NK-92 treated with Interleukin-12 subunit alpha and Interleukin-12 subunit beta, amount 100 ng/mL, for 24 hours (cell line): ENCODE measurements around the gene DNAH6.
"Not testable (repeated sequence)": the region's sequence is repeated elsewhere in the genome, so short reads cannot be mapped to it uniquely, and the experiment has no call there.

Experiments
- DNase-seq: peaks from one replicate; lab custom pipeline; 2025; lab: John Stamatoyannopoulos, UW

Gene DNAH6

GRCh38 chr2:84757648-84758047 is 241.3 kb downstream of the DNAH6 start:
- no peak for DNase-seq

- DNase-seq, result no peak
Observed at GRCh38 chr2:84766791-84767190, 250.5 kb downstream of the DNAH6 start.

GRCh38 chr2:84768840-84769239 is 252.5 kb downstream of the DNAH6 start:
- no peak for DNase-seq

GRCh38 chr2:84770280-84770679 is 254.0 kb downstream of the DNAH6 start:
- DNase-seq, result no peak

GRCh38 chr2:84771251-84771650 is 255.0 kb downstream of the DNAH6 start:
- DNase-seq, result no peak

GRCh38 chr2:84773562-84773961 is 257.3 kb downstream of the DNAH6 start:
- DNase-seq, result not testable (repeated sequence)

- DNase-seq, result no peak
Observed at GRCh38 chr2:84776011-84776410, 259.7 kb downstream of the DNAH6 start.

GRCh38 chr2:84778911-84779690 is 262.8 kb downstream of the DNAH6 start:
- no peak for DNase-seq

- no peak for DNase-seq
Observed at GRCh38 chr2:84779781-84780180, 263.5 kb downstream of the DNAH6 start.

- DNase-seq, result peak; percentile 25
Observed at GRCh38 chr2:84781942-84782716, 265.8 kb downstream of the DNAH6 start.

GRCh38 chr2:84782717-84783442 is 266.6 kb downstream of the DNAH6 start:
- DNase-seq, result peak; percentile 22

GRCh38 chr2:84785950-84786349 is 269.7 kb downstream of the DNAH6 start:
- no peak for DNase-seq

GRCh38 chr2:84786601-84787000 is 270.3 kb downstream of the DNAH6 start:
- no peak for DNase-seq

GRCh38 chr2:84788027-84788426 is 271.7 kb downstream of the DNAH6 start:
- no peak for DNase-seq

GRCh38 chr2:84788498-84788897 is 272.2 kb downstream of the DNAH6 start:
- DNase-seq, result no peak

GRCh38 chr2:84792856-84793522 is 276.7 kb downstream of the DNAH6 start:
- no peak for DNase-seq

GRCh38 chr2:84793641-84794040 is 277.3 kb downstream of the DNAH6 start:
- DNase-seq, result no peak

GRCh38 chr2:84796798-84797197 is 280.5 kb downstream of the DNAH6 start:
- no peak for DNase-seq

- no peak for DNase-seq
Observed at GRCh38 chr2:84797271-84797670, 281.0 kb downstream of the DNAH6 start.

GRCh38 chr2:84799772-84800171 is 283.5 kb downstream of the DNAH6 start:
- DNase-seq, result no peak

- no peak for DNase-seq
Observed at GRCh38 chr2:84800194-84800805, 284.0 kb downstream of the DNAH6 start.

- DNase-seq, result no peak
Observed at GRCh38 chr2:84801811-84802210, 285.5 kb downstream of the DNAH6 start.
